ENCODE data around the gene ANKRD23.
"Not testable (repeated sequence)": the region's sequence is repeated elsewhere in the genome, so short reads cannot be mapped to it uniquely, and the experiment has no call there.

ANKRD23 gene

DNA sequence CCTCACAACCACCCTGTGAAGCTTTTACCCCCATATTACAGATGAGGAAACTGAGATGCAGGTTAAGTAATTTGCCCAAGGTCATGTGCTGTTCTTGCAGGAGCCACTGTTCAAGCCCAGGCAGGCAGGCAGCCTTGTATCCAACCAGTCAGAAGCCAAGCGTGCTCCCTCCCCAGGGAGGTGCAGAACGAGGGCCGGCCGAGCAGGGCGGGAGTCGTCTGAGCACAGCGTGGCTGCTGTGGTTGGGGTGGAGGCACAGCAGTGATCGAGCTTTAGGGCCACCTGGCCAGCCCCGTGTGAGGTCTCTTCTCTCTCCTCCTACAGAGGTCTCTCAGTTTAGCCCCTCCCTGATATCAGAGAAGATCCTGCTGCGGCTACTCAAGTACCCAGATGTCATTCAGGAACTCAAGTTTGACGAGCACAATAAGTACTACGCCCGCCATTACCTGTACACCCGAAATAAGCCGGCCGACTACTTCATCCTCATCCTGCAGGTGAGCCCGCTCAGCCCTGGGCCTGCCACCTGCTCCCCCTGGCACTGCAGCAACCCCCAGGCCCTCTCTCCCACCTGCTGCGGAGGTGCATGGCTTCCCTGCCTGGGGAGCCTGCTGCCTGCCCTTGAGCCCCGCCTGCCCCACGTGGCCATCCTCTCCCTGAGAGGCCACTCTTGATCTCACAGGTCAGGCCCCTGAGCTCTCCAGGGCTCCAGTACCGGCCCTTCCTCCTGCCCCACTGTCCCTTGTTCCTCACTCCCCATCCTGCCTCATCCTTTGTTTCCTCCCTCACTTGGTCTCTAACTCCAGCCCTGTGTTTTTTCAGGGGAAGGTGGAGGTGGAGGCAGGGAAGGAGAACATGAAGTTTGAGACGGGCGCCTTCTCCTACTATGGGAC, 44.8 kb downstream of the ANKRD23 start:
- Histone ChIP-seq H3K27ac (ENCODE audit: poor library complexity, severe bottlenecking) (no peak overlapping the region), H3K36me3 (ENCODE audit: low read depth) (no peaks in the 10 kb centered on the region), H3K27me3 (ENCODE audit: insufficient read depth, poor library complexity, severe bottlenecking) (no peaks in the 10 kb centered on the region), H3K9me3 (ENCODE audit: severe bottlenecking) (no peaks in the 10 kb centered on the region), H3K4me1 (ENCODE audit: insufficient read depth, poor library complexity, severe bottlenecking) (no peaks in the 10 kb centered on the region), H3K4me3 (ENCODE audit: severe bottlenecking) (no peak overlapping the region)
- no peak for DNase-seq (ENCODE audit: low spot score)
- no peak for ATAC-seq (ENCODE audit: low read depth)
- no peak for TF ChIP-seq CTCF (IDR thresholded peaks at IDR 0.05; ENCODE audit: poor library complexity, severe bottlenecking)

DNA sequence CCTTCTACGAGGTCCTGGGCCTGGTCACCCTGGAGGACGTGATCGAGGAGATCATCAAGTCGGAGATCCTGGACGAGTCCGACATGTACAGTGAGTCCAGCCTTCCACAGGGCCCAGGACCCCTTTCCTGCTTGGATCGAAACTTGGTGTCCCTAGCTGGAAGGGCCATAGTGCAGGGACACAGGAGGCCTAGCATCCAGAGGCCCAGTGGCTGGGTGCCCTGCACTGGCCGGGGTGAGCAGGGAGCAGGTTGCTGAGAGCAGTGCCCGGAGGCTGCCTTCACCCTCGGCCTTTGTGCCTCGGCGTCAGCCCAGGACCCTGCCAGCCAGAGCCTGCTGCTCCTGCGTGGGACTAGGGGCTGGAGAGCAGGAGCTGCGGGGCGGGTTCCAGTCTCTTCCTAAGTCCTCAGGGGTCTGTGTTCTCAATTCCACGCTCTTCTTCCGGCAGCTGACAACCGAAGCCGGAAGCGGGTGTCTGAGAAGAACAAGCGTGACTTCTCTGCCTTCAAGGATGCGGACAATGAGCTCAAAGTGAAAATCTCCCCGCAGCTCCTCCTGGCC, 46.7 kb downstream of the ANKRD23 start:
- no peak for DNase-seq (ENCODE audit: low spot score)
- Histone ChIP-seq H3K27ac (ENCODE audit: poor library complexity, severe bottlenecking) (no peak overlapping the region), H3K9me3 (ENCODE audit: severe bottlenecking) (no peaks in the 10 kb centered on the region), H3K4me1 (ENCODE audit: insufficient read depth, poor library complexity, severe bottlenecking) (no peaks in the 10 kb centered on the region), H3K27me3 (ENCODE audit: insufficient read depth, poor library complexity, severe bottlenecking) (no peaks in the 10 kb centered on the region), H3K4me3 (ENCODE audit: severe bottlenecking) (no peak overlapping the region), H3K36me3 (ENCODE audit: low read depth) (no peaks in the 10 kb centered on the region)
- no peak for ATAC-seq (ENCODE audit: low read depth)
- TF ChIP-seq CTCF (IDR thresholded peaks at IDR 0.05; ENCODE audit: poor library complexity, severe bottlenecking): no peak

DNA sequence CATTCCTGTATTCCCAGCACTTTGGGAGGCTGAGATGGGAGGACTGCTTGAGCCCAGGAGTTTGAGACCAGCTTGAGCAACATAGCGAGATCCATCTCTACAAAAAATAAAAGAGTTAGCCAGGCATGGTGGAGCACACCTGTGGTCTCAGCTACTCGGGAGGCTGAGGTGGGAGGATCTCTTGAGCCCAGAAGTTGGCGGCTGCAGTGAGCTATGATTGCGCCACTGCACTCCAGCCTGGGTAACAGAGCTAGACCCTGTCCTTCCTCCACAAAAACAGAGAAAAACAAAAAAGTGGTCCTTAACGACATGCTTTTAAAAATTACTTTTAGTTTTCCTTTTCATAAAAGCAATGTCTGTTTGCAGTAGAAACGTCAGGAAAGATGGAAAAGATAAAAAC, 47.3 kb downstream of the ANKRD23 start:
- not testable (repeated sequence) for H3K4me1 ChIP-seq (ENCODE audit: insufficient read depth, poor library complexity, severe bottlenecking); H3K27ac ChIP-seq (ENCODE audit: poor library complexity, severe bottlenecking); H3K36me3 ChIP-seq (ENCODE audit: low read depth); DNase-seq (ENCODE audit: low spot score); H3K9me3 ChIP-seq (ENCODE audit: severe bottlenecking); ATAC-seq (ENCODE audit: low read depth); H3K27me3 ChIP-seq (ENCODE audit: insufficient read depth, poor library complexity, severe bottlenecking); H3K4me3 ChIP-seq (ENCODE audit: severe bottlenecking)

- Histone ChIP-seq H3K4me3 (ENCODE audit: severe bottlenecking) (no peak overlapping the region), H3K36me3 (ENCODE audit: low read depth) (no peaks in the 10 kb centered on the region), H3K27me3 (ENCODE audit: insufficient read depth, poor library complexity, severe bottlenecking) (no peaks in the 10 kb centered on the region), H3K27ac (ENCODE audit: poor library complexity, severe bottlenecking) (no peak overlapping the region), H3K4me1 (ENCODE audit: insufficient read depth, poor library complexity, severe bottlenecking) (no peaks in the 10 kb centered on the region), H3K9me3 (ENCODE audit: severe bottlenecking) (no peaks in the 10 kb centered on the region)
- ATAC-seq (ENCODE audit: low read depth) (no peak), DNase-seq (ENCODE audit: low spot score) (no peak)
- no peak for TF ChIP-seq CTCF (IDR thresholded peaks at IDR 0.05; ENCODE audit: poor library complexity, severe bottlenecking)
These were observed 48.7 kb downstream of the ANKRD23 start for GRCh38 chr2:96795076-96795475.

- no peak overlapping the region for H3K27ac ChIP-seq (ENCODE audit: poor library complexity, severe bottlenecking)
- peaks cover 7% of the 10 kb centered on the region for H3K4me1 ChIP-seq (ENCODE audit: insufficient read depth, poor library complexity, severe bottlenecking)
- no peaks in the 10 kb centered on the region for H3K9me3 ChIP-seq (ENCODE audit: severe bottlenecking)
- no peaks in the 10 kb centered on the region for H3K27me3 ChIP-seq (ENCODE audit: insufficient read depth, poor library complexity, severe bottlenecking)
- ATAC-seq (ENCODE audit: low read depth) (no peak), DNase-seq (ENCODE audit: low spot score) (no peak)
- no peak overlapping the region for H3K4me3 ChIP-seq (ENCODE audit: severe bottlenecking)
- no peak for TF ChIP-seq CTCF (IDR thresholded peaks at IDR 0.05; ENCODE audit: poor library complexity, severe bottlenecking)
- no peaks in the 10 kb centered on the region for H3K36me3 ChIP-seq (ENCODE audit: low read depth)
These were observed 50.8 kb downstream of the ANKRD23 start for GRCh38 chr2:96792772-96793749.

Data from RWPE2 (cell line).